Calu3 (cell line): ENCODE data around the gene NADK2. TPM values are rescaled to one million over a fixed set of nuclear protein-coding genes. Genes with fewer than 3 reads are reported as not detected.

Source experiments
- BruUV-seq: library from RNA; stranded (reverse); fragments of 400-500 nt; replicated peaks from 2 replicates; lab custom pipeline; 2021; lab: Mats Ljungman, UMichigan
- CTCF ChIA-PET: fragments of 300-600 bp; sonication (Branson Sonifier 250); formaldehyde crosslinking; loops from one replicate; lab custom pipeline; 2022; ENCODE audit warnings: antibody characterized with exemption; lab: Charles Lee
- DNase-seq: peaks from one replicate; pipeline ENCODE4 v3.0.0; 2022
- H3K27ac Mint-ChIP-seq: one replicate; pipeline ENCODE4 v1.8.0; 2022; ENCODE audit warnings: mixed read lengths; ENCODE audit not compliant: unreplicated experiment
- H3K27me3 Mint-ChIP-seq: one replicate; pipeline ENCODE4 v1.8.0; 2022; ENCODE audit warnings: mixed read lengths; ENCODE audit not compliant: unreplicated experiment
- H3K36me3 Mint-ChIP-seq: one replicate; pipeline ENCODE4 v1.8.0; 2022; ENCODE audit warnings: mild to moderate bottlenecking, moderate library complexity, mixed read lengths; ENCODE audit not compliant: insufficient read depth, unreplicated experiment
- H3K4me1 Mint-ChIP-seq: one replicate; pipeline ENCODE4 v1.8.0; 2022; ENCODE audit warnings: mild to moderate bottlenecking, low read depth, mixed read lengths; ENCODE audit not compliant: unreplicated experiment
- H3K4me3 Mint-ChIP-seq: one replicate; pipeline ENCODE4 v1.8.0; 2022; ENCODE audit warnings: mild to moderate bottlenecking, low read depth, moderate library complexity, mixed read lengths; ENCODE audit not compliant: unreplicated experiment
- H3K9me3 Mint-ChIP-seq: one replicate; pipeline ENCODE4 v1.8.0; 2022; ENCODE audit warnings: low read depth, mixed read lengths; ENCODE audit not compliant: unreplicated experiment
- CTCF ChIP-seq: fragments of 200-600 bp; IDR thresholded peaks from one replicate; pipeline ENCODE4 v1.8.0; 2022; ENCODE audit warnings: antibody characterized with exemption; ENCODE audit not compliant: unreplicated experiment
- intact Hi-C: fragments of 100-400 bp; cut with micrococcal nuclease; formaldehyde crosslinking; loops from one replicate; pipeline ENCODE4 v1.10.0; 2022; ENCODE audit not compliant: unreplicated experiment
- total RNA-seq: library from RNA; stranded (reverse); gene quantifications from 2 replicates; pipeline ENCODE4 v1.2.3, GENCODE V29; 2022

NADK2 gene
- total RNA-seq, 1 experiment from 2014 or later = 18.8 TPM

- CTCF ChIA-PET = no interaction called here
- no peak for TF ChIP-seq CTCF
- intact Hi-C loops = no loop called here
- no peaks in the 10 kb centered on the region for H3K9me3 Mint-ChIP-seq
- H3K27ac Mint-ChIP-seq = no peak overlapping the region
- H3K27me3 Mint-ChIP-seq = no peaks in the 10 kb centered on the region
- no TSS peak for BruUV-seq
- H3K36me3 Mint-ChIP-seq = no peaks in the 10 kb centered on the region
- DNase-seq = no peak
- H3K4me1 Mint-ChIP-seq = peaks cover 37% of the 10 kb centered on the region
- H3K4me3 Mint-ChIP-seq = no peak overlapping the region
Observed at GRCh38 chr5:36232533-36232932, 9.2 kb downstream of the NADK2 start.

- Mint-ChIP-seq H3K4me3 (no peak overlapping the region), H3K27me3 (no peaks in the 10 kb centered on the region), H3K4me1 (peaks cover 27% of the 10 kb centered on the region), H3K27ac (no peak overlapping the region), H3K9me3 (no peaks in the 10 kb centered on the region), H3K36me3 (no peaks in the 10 kb centered on the region)
- no TSS peak for BruUV-seq
- no peak for DNase-seq
- TF ChIP-seq CTCF = no peak
- intact Hi-C loops = no loop called here
- CTCF ChIA-PET = no interaction called here
Observed at GRCh38 chr5:36230151-36230790, 11.5 kb downstream of the NADK2 start.

GRCh38 chr5:36228505-36228904, 13.2 kb downstream of the NADK2 start:
- H3K27ac Mint-ChIP-seq = no peak overlapping the region
- DNase-seq = no peak
- H3K9me3 Mint-ChIP-seq = no peaks in the 10 kb centered on the region
- no peak for TF ChIP-seq CTCF
- CTCF ChIA-PET = interaction anchor here (0.8 to 2.3 kb wide), 2 partner anchors 13 to 56 kb away, joined by 3 to 10 read pairs; partner anchors contain the start of gene NADK2
- no peaks in the 10 kb centered on the region for H3K27me3 Mint-ChIP-seq
- no peak overlapping the region for H3K4me3 Mint-ChIP-seq
- no TSS peak for BruUV-seq
- no peaks in the 10 kb centered on the region for H3K36me3 Mint-ChIP-seq
- intact Hi-C loops = no loop called here
- peaks cover 27% of the 10 kb centered on the region for H3K4me1 Mint-ChIP-seq

GRCh38 chr5:36227046-36227445, 14.7 kb downstream of the NADK2 start:
- CTCF ChIA-PET = interaction anchor here (2.3 kb wide), 1 partner anchor 14 kb away, joined by 10 read pairs; the partner anchor contains the start of gene NADK2
- intact Hi-C loops = no loop called here
- Mint-ChIP-seq H3K9me3 (no peaks in the 10 kb centered on the region), H3K27ac (no peak overlapping the region), H3K4me1 (peaks cover 18% of the 10 kb centered on the region), H3K4me3 (no peak overlapping the region), H3K27me3 (no peaks in the 10 kb centered on the region), H3K36me3 (no peaks in the 10 kb centered on the region)
- no TSS peak for BruUV-seq
- DNase-seq = no peak
- TF ChIP-seq CTCF = no peak
